Naive thymus-derived CD4-positive, alpha-beta T cell (primary cell): ENCODE data around the gene NAALADL2. TPM values are rescaled to one million over a fixed set of nuclear protein-coding genes. Genes with fewer than 3 reads are reported as not detected.
"Not testable (repeated sequence)": the region's sequence is repeated elsewhere in the genome, so short reads cannot be mapped to it uniquely, and the experiment has no call there.

ENCODE experiments used
- ATAC-seq: fragments of 150-1000 bp; cut with Tn5 transposase; 2 replicates; pipeline ENCODE4 v1.10.0; 2021; ENCODE audit warnings: mild to moderate bottlenecking, moderate library complexity
- CTCF ChIA-PET: fragments of 350-600 bp; sonication (Branson Sonifier 250); formaldehyde crosslinking; loops from one replicate; lab custom pipeline; 2021; ENCODE audit warnings: antibody characterized with exemption; lab: Charles Lee
- POLR2A ChIA-PET: fragments of 350-600 bp; sonication (Branson Sonifier 250); formaldehyde crosslinking; loops from one replicate; lab custom pipeline; 2021; ENCODE audit warnings: antibody characterized with exemption, inconsistent platforms; lab: Charles Lee
- DNase-seq, 9 donors: peaks; one replicate each; pipeline versions ENCODE4 v3.0.0 to v3.0.0-alpha.2; 2020 to 2022; ENCODE audit warnings: mixed read lengths in 1 of 9
- H3K27ac ChIP-seq: one replicate; pipeline ENCODE4 v1.7.0; 2013; ENCODE audit warnings: mild to moderate bottlenecking, low read depth, low read length, moderate library complexity
- H3K27me3 ChIP-seq, 2 donors: one replicate each; pipeline ENCODE4 v1.7.0; 2013; ENCODE audit warnings: low read length in 2 of 2, mild to moderate bottlenecking in 2 of 2, moderate library complexity in 2 of 2; ENCODE audit not compliant: control insufficient read depth in 2 of 2, insufficient read depth in 2 of 2
- H3K36me3 ChIP-seq, 3 experiments: 1 replicate in 2 of 3; 2 replicates in 1 of 3; pipeline ENCODE4 v1.7.0; 2013; ENCODE audit warnings: low read length in 3 of 3, mild to moderate bottlenecking in 3 of 3, moderate library complexity in 1 of 3; ENCODE audit not compliant: insufficient read depth in 3 of 3, control insufficient read depth in 2 of 3
- H3K4me1 ChIP-seq, 2 donors: one replicate each; pipeline ENCODE4 v1.7.0; 2013; ENCODE audit warnings: low read length in 2 of 2, mild to moderate bottlenecking in 2 of 2, moderate library complexity in 1 of 2; ENCODE audit not compliant: control insufficient read depth in 2 of 2, insufficient read depth in 2 of 2
- H3K4me3 ChIP-seq: 2 replicates; pipeline ENCODE4 v1.7.0; 2013; ENCODE audit warnings: mild to moderate bottlenecking, low read length
- H3K9me3 ChIP-seq, 3 experiments: 1 replicate in 2 of 3; 2 replicates in 1 of 3; pipeline ENCODE4 v1.7.0; 2013; ENCODE audit warnings: low read length in 3 of 3; ENCODE audit not compliant: control insufficient read depth in 2 of 3
- H3K27ac Mint-ChIP-seq, 9 donors: one replicate each; pipeline ENCODE4 v1.8.0; 2020 to 2022; ENCODE audit warnings: mixed read lengths in 9 of 9, mild to moderate bottlenecking in 8 of 9, moderate library complexity in 5 of 9, inconsistent platforms in 2 of 9
- H3K27me3 Mint-ChIP-seq, 5 donors: one replicate each; pipeline ENCODE4 v1.8.0; 2021 to 2022; ENCODE audit warnings: mixed read lengths in 5 of 5, mild to moderate bottlenecking in 1 of 5
- H3K36me3 Mint-ChIP-seq, 5 donors: one replicate each; pipeline ENCODE4 v1.8.0; 2020 to 2022; ENCODE audit warnings: mixed read lengths in 5 of 5, mild to moderate bottlenecking in 3 of 5, inconsistent platforms in 1 of 5
- H3K4me1 Mint-ChIP-seq, 7 donors: one replicate each; pipeline ENCODE4 v1.8.0; 2020 to 2022; ENCODE audit warnings: mixed read lengths in 7 of 7, mild to moderate bottlenecking in 3 of 7, inconsistent platforms in 1 of 7
- H3K4me3 Mint-ChIP-seq, 10 donors: one replicate each; pipeline ENCODE4 v1.8.0; 2020 to 2022; ENCODE audit warnings: mild to moderate bottlenecking in 10 of 10, mixed read lengths in 10 of 10, moderate library complexity in 6 of 10, inconsistent platforms in 2 of 10
- H3K9me3 Mint-ChIP-seq, 11 donors: one replicate each; pipeline ENCODE4 v1.8.0; 2020 to 2022; ENCODE audit warnings: mixed read lengths in 11 of 11, mild to moderate bottlenecking in 4 of 11, inconsistent platforms in 1 of 11, moderate library complexity in 1 of 11
- intact Hi-C, 2 donors: fragments of 100-400 bp; cut with micrococcal nuclease; formaldehyde crosslinking; loops; one replicate each; pipeline ENCODE4 v1.15.1; 2023
- polyA plus RNA-seq, 2 donors: library from polyadenylated mRNA; unstranded; fragments of 300-500 nt; fragmentation: Illumina TruSeq; gene quantifications; one replicate each; pipeline ENCODE4 v1.2.3, GENCODE V29; 2021
- total RNA-seq, 6 experiments: library from RNA in 5 of 6; stranded (reverse) in 5 of 6; gene quantifications; 1 replicate in 5 of 6; 2 replicates in 1 of 6; pipeline ENCODE4 v1.2.3 and lab custom pipeline; 2021 to 2026

NAALADL2 gene
- total and polyA plus RNA-seq, 7 experiments from 2014 or later = 0.76 to 1.4 TPM; not detected in 5

DNA sequence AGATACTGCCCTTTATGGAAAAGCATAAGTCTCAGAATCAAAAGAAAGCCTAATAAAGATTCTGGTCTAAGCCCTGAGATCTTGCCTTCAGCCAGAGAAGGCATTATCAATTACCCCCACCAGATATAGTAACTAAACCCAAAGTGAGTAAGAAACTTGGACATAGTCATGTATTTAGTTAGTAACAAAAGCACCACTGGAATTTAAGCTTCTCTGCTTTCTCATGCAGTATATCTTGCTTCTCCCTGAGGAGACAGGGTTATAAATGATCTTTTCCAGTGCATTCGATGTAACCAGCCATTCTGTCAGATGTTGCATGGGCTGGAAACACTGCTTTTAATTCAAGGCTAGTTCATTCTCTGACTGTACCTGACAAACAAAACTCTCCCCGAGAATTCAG, 946.7 kb downstream of the NAALADL2 start:
- peaks cover 0 to 9% (median 2%) of the 10 kb centered on the region in 11 donors for H3K9me3 Mint-ChIP-seq
- no peak overlapping the region for H3K4me3 Mint-ChIP-seq
- no peak for DNase-seq
- CTCF ChIA-PET = no interaction called here
- Histone ChIP-seq H3K27ac (no peak overlapping the region), H3K4me3 (no peak overlapping the region), H3K4me1 (no peaks in the 10 kb centered on the region), H3K27me3 (no peaks in the 10 kb centered on the region), H3K36me3 (no peaks in the 10 kb centered on the region), H3K9me3 (no peaks in the 10 kb centered on the region)
- POLR2A ChIA-PET = no interaction called here
- H3K27me3 Mint-ChIP-seq = no peaks in the 10 kb centered on the region
- no peaks in the 10 kb centered on the region for H3K4me1 Mint-ChIP-seq
- no peaks in the 10 kb centered on the region for H3K36me3 Mint-ChIP-seq
- ATAC-seq = no peak
- intact Hi-C loops = no loop called here
- no peak overlapping the region for H3K27ac Mint-ChIP-seq

GRCh38 chr3:175807175-175807574, 948.0 kb downstream of the NAALADL2 start:
- Histone ChIP-seq H3K4me1 (no peaks in the 10 kb centered on the region), H3K9me3 (no peaks in the 10 kb centered on the region), H3K4me3 (no peak overlapping the region), H3K27me3 (no peaks in the 10 kb centered on the region), H3K36me3 (no peaks in the 10 kb centered on the region), H3K27ac (no peak overlapping the region)
- ATAC-seq (no peak), DNase-seq (no peak)
- Mint-ChIP-seq H3K4me3 (no peak overlapping the region), H3K27ac (no peak overlapping the region), H3K36me3 (no peaks in the 10 kb centered on the region), H3K9me3 (peaks cover 0 to 9% (median 3%) of the 10 kb centered on the region in 11 donors), H3K27me3 (no peaks in the 10 kb centered on the region), H3K4me1 (no peaks in the 10 kb centered on the region)
- ChIA-PET POLR2A (no interaction called here), CTCF (no interaction called here)
- intact Hi-C loops = no loop called here

DNA sequence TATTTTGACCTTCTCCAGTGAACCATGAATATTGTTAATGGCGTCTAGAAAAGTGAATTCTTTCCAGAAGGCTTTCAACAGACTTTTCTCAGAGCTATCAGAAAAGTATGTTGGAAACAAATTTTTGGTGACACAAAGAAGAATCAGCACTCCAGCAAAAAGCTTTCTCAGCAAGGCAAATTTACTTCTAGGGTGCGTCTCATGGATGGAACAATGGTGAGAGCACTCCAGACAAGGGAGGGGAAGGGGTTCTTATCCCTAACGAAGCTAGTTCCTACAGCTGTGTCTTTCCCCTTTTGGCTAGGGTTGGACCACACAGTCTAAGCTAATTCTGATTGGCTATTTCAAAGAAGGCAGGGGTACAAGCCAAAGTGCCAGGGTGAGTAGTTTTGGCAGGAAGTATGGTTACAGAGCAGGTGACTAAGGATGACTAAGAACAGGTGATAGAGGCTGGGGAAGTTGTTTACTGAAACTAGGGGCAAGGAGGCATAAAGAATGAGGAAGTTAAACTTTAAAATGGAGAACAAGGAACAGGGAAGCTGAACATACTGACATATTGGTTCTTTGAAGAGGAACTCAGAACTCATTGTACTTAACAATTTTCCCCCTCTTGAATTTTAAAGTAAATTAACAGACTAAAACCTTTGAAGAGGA, 959.8 kb downstream of the NAALADL2 start:
- H3K9me3 ChIP-seq = no peaks in the 10 kb centered on the region
- no peaks in the 10 kb centered on the region for H3K4me1 Mint-ChIP-seq
- no peak overlapping the region for H3K4me3 ChIP-seq
- H3K27ac ChIP-seq = no peak overlapping the region
- no peak overlapping the region for H3K4me3 Mint-ChIP-seq
- no peaks in the 10 kb centered on the region for H3K27me3 Mint-ChIP-seq
- POLR2A ChIA-PET = no interaction called here
- H3K36me3 ChIP-seq = no peaks in the 10 kb centered on the region
- H3K27me3 ChIP-seq = no peaks in the 10 kb centered on the region
- no peak for DNase-seq
- no peak for ATAC-seq
- no peak overlapping the region for H3K27ac Mint-ChIP-seq
- H3K4me1 ChIP-seq = no peaks in the 10 kb centered on the region
- no peaks in the 10 kb centered on the region for H3K36me3 Mint-ChIP-seq
- H3K9me3 Mint-ChIP-seq = peaks cover 6 to 43% (median 19%) of the 10 kb centered on the region in 11 donors
- CTCF ChIA-PET = no interaction called here
- intact Hi-C loops = no loop called here

DNA sequence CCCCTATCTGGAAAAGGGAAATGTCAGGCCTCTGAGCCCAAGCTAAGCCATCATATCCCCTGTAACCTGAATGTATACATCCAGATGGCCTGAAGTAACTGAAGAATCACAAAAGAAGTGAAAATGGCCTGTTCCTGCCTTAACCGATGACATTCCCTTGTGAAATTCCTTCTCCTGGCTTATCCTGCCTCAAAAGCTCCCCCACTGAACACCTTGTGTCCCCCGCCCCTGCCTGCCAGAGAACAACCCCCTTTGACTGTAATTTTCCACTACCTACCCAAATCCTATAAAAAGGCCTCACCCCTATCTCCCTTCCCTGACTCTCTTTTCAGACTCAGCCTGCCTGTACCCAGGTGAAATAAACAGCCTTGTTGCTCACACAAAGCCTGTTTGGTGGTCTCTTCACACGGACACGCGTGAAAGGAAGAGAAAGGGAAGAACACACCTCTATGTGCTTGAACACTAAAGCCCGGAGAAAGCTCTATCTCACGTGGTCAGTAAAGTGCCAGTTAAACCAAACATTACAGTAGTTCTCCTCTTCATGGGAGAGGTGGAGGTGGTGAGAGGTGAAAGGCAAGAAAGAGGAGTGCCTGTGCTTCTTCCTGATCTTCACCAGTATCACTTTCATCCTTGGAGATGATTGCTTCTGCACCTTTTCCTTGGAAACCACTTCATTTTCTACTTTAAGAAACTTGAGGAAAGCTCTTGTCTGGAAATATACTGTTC, 963.8 kb downstream of the NAALADL2 start:
- CTCF ChIA-PET, H3K4me1 Mint-ChIP-seq, H3K4me3 ChIP-seq, H3K4me3 Mint-ChIP-seq, intact Hi-C loops, H3K27ac Mint-ChIP-seq, H3K9me3 ChIP-seq, H3K27me3 Mint-ChIP-seq, H3K4me1 ChIP-seq, H3K27me3 ChIP-seq, H3K36me3 ChIP-seq, H3K27ac ChIP-seq, DNase-seq, POLR2A ChIA-PET, H3K36me3 Mint-ChIP-seq, ATAC-seq: not testable (repeated sequence)
- H3K9me3 Mint-ChIP-seq = peaks cover 4 to 36% (median 14%) of the 10 kb centered on the region in 11 donors

GRCh38 chr3:175825016-175825580, 966.0 kb downstream of the NAALADL2 start:
- H3K36me3 Mint-ChIP-seq, ATAC-seq, H3K4me1 ChIP-seq, H3K4me1 Mint-ChIP-seq, H3K27ac ChIP-seq, H3K27ac Mint-ChIP-seq, H3K27me3 ChIP-seq, H3K9me3 ChIP-seq, H3K36me3 ChIP-seq, H3K4me3 ChIP-seq, DNase-seq, CTCF ChIA-PET, H3K27me3 Mint-ChIP-seq, POLR2A ChIA-PET, intact Hi-C loops, H3K4me3 Mint-ChIP-seq: not testable (repeated sequence)
- H3K9me3 Mint-ChIP-seq = peaks cover 4 to 16% (median 6%) of the 10 kb centered on the region in 11 donors

DNA sequence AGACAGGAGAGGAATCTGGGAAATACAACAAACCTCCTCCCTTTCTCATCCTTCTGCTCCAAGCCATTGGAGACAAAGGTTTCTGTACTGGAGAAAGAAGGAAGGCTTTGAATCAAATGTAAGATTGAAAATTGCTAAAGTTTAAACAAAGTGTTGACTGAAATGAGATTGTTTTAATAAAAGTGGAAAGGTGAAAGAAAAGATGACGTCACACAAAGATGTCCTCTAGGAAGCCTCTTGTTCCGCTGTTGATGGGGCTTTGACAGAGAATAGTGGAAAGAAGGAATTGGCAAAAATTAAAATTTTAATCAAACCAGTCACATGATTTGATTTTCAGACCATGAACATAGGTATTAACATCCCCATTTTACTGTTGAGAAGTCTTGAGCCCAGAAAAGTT, 967.6 kb downstream of the NAALADL2 start:
- no peak overlapping the region for H3K27ac Mint-ChIP-seq
- intact Hi-C loops = no loop called here
- ChIA-PET CTCF (no interaction called here), POLR2A (no interaction called here)
- Histone ChIP-seq H3K4me3 (no peak overlapping the region), H3K36me3 (no peaks in the 10 kb centered on the region), H3K9me3 (no peaks in the 10 kb centered on the region), H3K4me1 (no peaks in the 10 kb centered on the region), H3K27ac (no peak overlapping the region), H3K27me3 (no peaks in the 10 kb centered on the region)
- no peaks in the 10 kb centered on the region for H3K27me3 Mint-ChIP-seq
- ATAC-seq (no peak), DNase-seq (no peak)
- H3K4me3 Mint-ChIP-seq = no peak overlapping the region
- peaks cover 0 to 11% (median 3%) of the 10 kb centered on the region in 11 donors for H3K9me3 Mint-ChIP-seq
- H3K36me3 Mint-ChIP-seq = no peaks in the 10 kb centered on the region
- H3K4me1 Mint-ChIP-seq = no peaks in the 10 kb centered on the region

DNA sequence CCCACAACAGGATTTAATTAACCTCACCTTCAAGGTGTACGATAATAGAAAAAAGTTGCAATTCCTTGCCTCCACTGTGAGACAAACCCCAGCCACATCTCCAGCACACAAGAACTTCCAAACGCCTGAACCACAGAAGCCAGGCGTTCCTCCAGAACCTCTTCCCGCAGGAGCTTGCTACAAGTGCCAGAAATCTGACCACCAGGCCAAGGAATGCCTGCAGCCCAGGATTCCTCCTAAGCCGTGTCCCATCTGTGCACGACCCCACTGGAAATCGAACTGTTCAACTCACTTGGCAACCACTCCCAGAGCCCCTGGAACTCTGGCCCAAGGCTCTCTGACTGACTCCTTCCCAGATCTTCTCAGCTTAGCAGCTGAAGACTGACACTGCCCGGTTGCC, 970.7 kb downstream of the NAALADL2 start:
- POLR2A ChIA-PET, H3K4me1 ChIP-seq, H3K9me3 Mint-ChIP-seq, DNase-seq, H3K27ac ChIP-seq, CTCF ChIA-PET, H3K4me3 Mint-ChIP-seq, H3K4me1 Mint-ChIP-seq, intact Hi-C loops, H3K36me3 ChIP-seq, H3K27me3 Mint-ChIP-seq, H3K27ac Mint-ChIP-seq, H3K4me3 ChIP-seq, H3K36me3 Mint-ChIP-seq, H3K27me3 ChIP-seq, ATAC-seq, H3K9me3 ChIP-seq: not testable (repeated sequence)
